ENCODE results near the gene SEC16B.

GRCh38 chr1:177937931-177938330, 31.9 kb downstream of the SEC16B start:
- TF ChIP-seq GATA3 (IDR thresholded peaks at IDR 0.05; ENCODE audit: low read depth, low read length) (no peak), GATA2 (IDR thresholded peaks at IDR 0.05; ENCODE audit: low read depth, low read length) (no peak)
